Mucosa of descending colon (tissue), 3 donors: Measurements from ENCODE around the gene MARVELD1. TPM values are rescaled to one million over a fixed set of nuclear protein-coding genes. Genes with fewer than 3 reads are reported as not detected.

Experiments
- ATAC-seq: fragments of 200-7000 bp; cut with Tn5 transposase; one replicate; pipeline ENCODE4 v1.9.1; 2020; ENCODE audit warnings: mild to moderate bottlenecking, moderate library complexity
- DNase-seq, 3 donors: peaks; one replicate each; pipeline ENCODE4 v3.0.0-alpha.2; 2020
- H3K36me3 ChIP-seq: fragments of 200-600 bp; one replicate; pipeline ENCODE4 v1.8.0; 2021; ENCODE audit warnings: low read depth, mild to moderate bottlenecking
- H3K4me1 ChIP-seq: fragments of 200-600 bp; one replicate; pipeline ENCODE4 v1.8.0; 2021; ENCODE audit warnings: low read depth, mild to moderate bottlenecking
- H3K4me3 ChIP-seq: fragments of 200-600 bp; one replicate; pipeline ENCODE4 v1.8.0; 2021; ENCODE audit warnings: mild to moderate bottlenecking
- H3K9me3 ChIP-seq: fragments of 200-600 bp; one replicate; pipeline ENCODE4 v1.8.0; 2021; ENCODE audit warnings: mild to moderate bottlenecking
- intact Hi-C, 2 donors: fragments of 100-400 bp; cut with DNase I in 1 of 2; cut with micrococcal nuclease in 1 of 2; formaldehyde crosslinking; loops; one replicate each; pipeline versions ENCODE4 v1.11.0 to v1.11.1; 2022; cut with DNase I, micrococcal nuclease
- long read RNA-seq, 2 donors: library from polyadenylated mRNA; unstranded; transcript quantifications; one replicate each; pipeline ENCODE4 v2.0.0, GENCODE V29; 2019 to 2021
- total RNA-seq, 3 donors: library from RNA; stranded (reverse); fragmentation: NEBNext Ultra II Directional in 2 of 3; extraction: Animal tissue kit (Norgen Biotek cat#: 25700) in 2 of 3; gene quantifications; one replicate each; pipeline versions ENCODE4 v1.2.1 to v1.2.4, GENCODE V29; 2021 to 2023
- TF ChIP-seq, protein P1 (sequence below): fragments of 200-600 bp; IDR thresholded peaks from one replicate; pipeline ENCODE4 v1.8.0; 2022; ENCODE audit warnings: antibody characterized with exemption, mild to moderate bottlenecking
- donor health status: DM: no; HTN: no; CAD: no; lungs with moderate emphysema.
- donor health status: DM: no; HTN: no; CAD: no.
- donor health status: DM: no; HTN: yes; CAD: no.

The MARVELD1 gene
- 10 to 100 TPM; 30.7 to 45.7 (median 37.7) TPM for total RNA-seq
- long read RNA-seq, donor 1, transcript MARVELD1-201 (2 exons, 3,221 nt) = major isoform, 76 of 87 reads
- long read RNA-seq, donor 1, partial matches to known transcripts = 6 of 87 reads
- long read RNA-seq, donor 1, other reads (novel, unspliced or antisense) = 5 of 87 reads
- long read RNA-seq, donor 2, transcript MARVELD1-201 (2 exons, 3,221 nt) = major isoform, 5 of 5 reads
- long read RNA-seq, donor 2, partial matches to known transcripts = 0 of 5 reads
- long read RNA-seq, donor 2, other reads (novel, unspliced or antisense) = 0 of 5 reads

DNA sequence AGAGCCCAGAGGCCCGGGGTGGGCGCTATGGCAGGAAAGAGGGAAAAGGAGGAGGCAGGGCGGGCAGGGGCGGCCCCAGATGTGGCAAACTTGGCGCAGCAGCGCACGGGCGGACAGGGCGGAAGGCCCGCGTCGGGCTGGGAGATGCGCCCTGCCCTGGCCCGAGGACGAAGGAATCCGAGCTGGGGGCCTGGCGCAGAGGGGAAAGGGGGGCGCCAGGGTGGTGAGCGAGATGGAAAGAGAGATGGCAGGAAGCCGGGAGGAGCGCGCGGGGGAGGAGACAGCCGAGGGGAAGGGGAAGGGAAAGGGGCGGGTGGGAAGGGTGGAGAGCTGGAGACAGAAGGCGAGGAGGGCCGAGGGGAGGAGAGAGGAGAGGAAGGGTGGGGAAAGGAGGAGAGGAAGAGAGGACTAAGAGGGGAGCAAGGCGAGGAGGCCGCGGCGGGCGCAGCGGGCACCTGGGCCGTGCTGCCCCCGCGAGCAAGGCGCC, at the start of gene MARVELD1:
Gene MARVELD1, plus strand, starts transcription at position 392 of the 487 bp plus-strand sequence. CDS start 147 bp downstream, outside the sequence.
- TF ChIP-seq, protein P1, sequence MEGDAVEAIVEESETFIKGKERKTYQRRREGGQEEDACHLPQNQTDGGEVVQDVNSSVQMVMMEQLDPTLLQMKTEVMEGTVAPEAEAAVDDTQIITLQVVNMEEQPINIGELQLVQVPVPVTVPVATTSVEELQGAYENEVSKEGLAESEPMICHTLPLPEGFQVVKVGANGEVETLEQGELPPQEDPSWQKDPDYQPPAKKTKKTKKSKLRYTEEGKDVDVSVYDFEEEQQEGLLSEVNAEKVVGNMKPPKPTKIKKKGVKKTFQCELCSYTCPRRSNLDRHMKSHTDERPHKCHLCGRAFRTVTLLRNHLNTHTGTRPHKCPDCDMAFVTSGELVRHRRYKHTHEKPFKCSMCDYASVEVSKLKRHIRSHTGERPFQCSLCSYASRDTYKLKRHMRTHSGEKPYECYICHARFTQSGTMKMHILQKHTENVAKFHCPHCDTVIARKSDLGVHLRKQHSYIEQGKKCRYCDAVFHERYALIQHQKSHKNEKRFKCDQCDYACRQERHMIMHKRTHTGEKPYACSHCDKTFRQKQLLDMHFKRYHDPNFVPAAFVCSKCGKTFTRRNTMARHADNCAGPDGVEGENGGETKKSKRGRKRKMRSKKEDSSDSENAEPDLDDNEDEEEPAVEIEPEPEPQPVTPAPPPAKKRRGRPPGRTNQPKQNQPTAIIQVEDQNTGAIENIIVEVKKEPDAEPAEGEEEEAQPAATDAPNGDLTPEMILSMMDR = no peak
- DNase-seq (peak; percentile 76 to 79 (median 79)), ATAC-seq (peak; percentile 26)
- Histone ChIP-seq H3K4me1 (peaks cover 38% of the 10 kb centered on the region), H3K9me3 (no peaks in the 10 kb centered on the region), H3K4me3 (peak within 1 kb of the TSS; percentile 25), H3K36me3 (no peaks in the 10 kb centered on the region)
- intact Hi-C loops = no loop called here

DNA sequence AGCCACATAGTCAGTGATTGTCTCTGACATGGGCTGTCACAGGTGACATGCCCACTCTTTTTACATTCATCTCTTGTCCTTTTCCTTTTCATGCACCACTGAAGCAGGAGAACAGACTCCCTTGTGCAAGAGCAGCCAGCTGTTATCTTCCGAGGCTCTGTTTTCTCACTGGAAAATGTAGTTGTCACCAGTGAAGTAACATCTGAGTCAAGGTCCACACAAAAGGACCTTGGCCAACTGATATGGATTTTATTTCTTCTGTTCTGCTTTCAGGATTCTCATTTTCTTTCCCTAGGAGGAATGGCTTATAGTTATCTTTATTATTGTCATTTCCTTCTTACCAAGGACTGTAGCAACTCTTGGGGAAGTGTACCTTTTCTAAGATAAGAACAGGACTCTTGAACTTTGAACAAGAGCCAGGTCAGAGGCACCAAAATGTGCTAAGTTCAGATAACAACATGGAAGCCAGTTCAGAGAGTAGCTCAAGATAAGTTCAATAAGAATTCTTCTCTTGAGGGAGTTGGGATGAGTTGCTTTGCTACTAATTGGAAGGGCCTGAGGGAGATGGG, 49.2 kb upstream of the MARVELD1 start:
- Histone ChIP-seq H3K4me1 (no peaks in the 10 kb centered on the region), H3K9me3 (no peaks in the 10 kb centered on the region), H3K4me3 (no peak overlapping the region), H3K36me3 (no peaks in the 10 kb centered on the region)
- peak; percentile 93 for ATAC-seq
- intact Hi-C loops = no loop called here
- TF ChIP-seq, protein P1 = no peak
- DNase-seq = peak in 1 of 3 donors; percentile 51

DNA sequence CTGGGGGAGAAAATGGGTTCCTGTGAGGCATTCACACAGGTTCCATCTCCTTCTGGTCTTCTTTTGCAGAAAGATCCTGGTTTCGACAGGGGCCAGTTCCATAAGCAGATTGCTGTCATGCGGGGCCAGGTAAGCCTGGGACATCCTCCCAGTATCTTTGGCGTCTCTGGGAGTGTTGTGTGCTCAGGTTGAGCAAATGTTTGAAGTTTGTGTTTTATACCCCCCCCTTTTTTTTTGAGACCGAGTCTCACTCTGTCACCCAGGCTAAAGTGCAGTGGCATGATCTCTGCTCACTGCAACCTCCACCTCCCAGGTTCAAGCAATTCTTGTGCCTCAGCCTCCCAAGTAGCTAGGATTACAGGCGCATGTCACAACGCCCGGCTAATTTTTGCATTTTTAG, 46.5 kb upstream of the MARVELD1 start:
- no peaks in the 10 kb centered on the region for H3K36me3 ChIP-seq
- ATAC-seq (no peak), DNase-seq (no peak)
- TF ChIP-seq, protein P1 = no peak
- no peak overlapping the region for H3K4me3 ChIP-seq
- intact Hi-C loops = no loop called here
- no peaks in the 10 kb centered on the region for H3K9me3 ChIP-seq
- H3K4me1 ChIP-seq = no peaks in the 10 kb centered on the region

DNA sequence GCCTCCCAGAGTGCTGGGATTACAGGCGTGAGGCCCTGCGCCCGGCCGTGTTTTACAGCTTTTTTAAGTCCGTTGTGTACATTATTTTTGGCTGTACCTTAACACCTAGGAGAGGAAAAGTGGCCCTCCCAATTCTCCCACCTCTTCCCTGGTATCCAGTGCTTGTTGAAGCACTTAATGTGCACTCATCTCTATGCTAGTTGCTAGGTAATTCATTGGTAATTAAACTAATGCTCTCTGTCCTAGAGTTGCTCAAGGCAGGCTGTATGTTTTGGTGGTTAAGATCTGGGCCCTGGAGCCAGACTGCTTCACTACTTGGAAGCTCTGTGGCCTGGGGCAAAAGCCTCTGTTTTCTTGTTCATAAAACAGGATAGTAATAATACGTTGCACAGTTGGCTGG, 46.1 kb upstream of the MARVELD1 start:
- intact Hi-C loops = no loop called here
- Histone ChIP-seq H3K9me3 (no peaks in the 10 kb centered on the region), H3K4me3 (no peak overlapping the region), H3K4me1 (no peaks in the 10 kb centered on the region), H3K36me3 (no peaks in the 10 kb centered on the region)
- ATAC-seq (no peak), DNase-seq (no peak)
- TF ChIP-seq, protein P1 = no peak

DNA sequence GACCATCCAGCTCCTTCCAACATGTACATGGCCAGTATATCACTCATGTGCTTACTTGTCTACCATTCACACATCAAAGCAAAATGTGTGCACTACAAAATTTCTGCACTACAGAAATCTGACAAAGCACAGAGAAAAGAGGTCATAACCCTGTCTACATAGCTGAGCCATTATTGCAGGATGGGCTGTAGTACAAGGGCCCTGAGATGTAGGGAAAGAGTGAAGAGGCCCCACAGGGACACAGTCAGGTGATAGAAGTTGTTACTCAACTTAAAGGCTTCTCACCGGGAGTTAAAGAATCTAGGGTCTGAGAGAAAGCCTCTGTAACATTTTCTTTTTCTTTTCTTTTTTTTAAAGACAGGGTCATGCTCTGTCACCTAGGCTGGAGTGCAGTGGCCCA, 44.0 kb upstream of the MARVELD1 start:
- H3K9me3 ChIP-seq = no peaks in the 10 kb centered on the region
- ATAC-seq (no peak), DNase-seq (no peak)
- H3K36me3 ChIP-seq = no peaks in the 10 kb centered on the region
- H3K4me1 ChIP-seq = no peaks in the 10 kb centered on the region
- TF ChIP-seq, protein P1 = no peak
- intact Hi-C loops = no loop called here
- no peak overlapping the region for H3K4me3 ChIP-seq
